ENCODE data around the gene PRKAG3.
"Not testable (repeated sequence)": the region's sequence is repeated elsewhere in the genome, so short reads cannot be mapped to it uniquely, and the experiment has no call there.

The PRKAG3 gene

DNA sequence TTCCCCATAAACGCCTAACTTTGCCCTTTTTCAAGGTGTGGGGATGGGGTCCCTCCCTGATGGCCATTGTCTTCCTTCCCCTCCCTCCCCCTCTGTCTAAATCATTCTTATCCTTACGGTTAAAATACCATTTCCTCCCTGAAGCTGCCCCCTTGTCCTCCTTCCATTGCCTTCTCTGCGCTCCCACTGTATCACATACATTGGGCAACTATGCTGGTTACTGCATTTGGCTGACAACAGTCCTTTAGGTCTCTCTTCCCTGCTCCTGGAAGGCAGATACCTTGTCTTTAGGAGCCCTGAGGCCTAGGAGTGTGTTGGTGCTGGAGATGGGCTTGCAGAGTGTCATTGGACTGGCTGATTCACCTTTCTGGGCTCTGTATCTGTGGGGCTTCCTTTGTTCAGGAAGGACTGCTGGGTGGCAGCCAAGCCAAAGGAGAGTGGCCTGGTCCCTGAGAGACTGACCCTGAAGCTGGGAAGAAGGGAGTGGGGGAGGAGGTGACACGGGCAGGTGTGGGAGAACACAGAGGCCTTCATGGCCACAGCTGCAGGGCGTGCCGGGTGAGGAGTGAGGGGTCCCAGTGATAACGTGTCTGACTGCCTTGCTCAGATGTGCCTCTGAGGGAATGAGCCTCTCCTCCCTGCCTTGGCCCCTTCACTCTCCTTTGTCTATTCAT lies 30.2 kb upstream of the PRKAG3 start:
- DNase-seq, result no peak

DNA sequence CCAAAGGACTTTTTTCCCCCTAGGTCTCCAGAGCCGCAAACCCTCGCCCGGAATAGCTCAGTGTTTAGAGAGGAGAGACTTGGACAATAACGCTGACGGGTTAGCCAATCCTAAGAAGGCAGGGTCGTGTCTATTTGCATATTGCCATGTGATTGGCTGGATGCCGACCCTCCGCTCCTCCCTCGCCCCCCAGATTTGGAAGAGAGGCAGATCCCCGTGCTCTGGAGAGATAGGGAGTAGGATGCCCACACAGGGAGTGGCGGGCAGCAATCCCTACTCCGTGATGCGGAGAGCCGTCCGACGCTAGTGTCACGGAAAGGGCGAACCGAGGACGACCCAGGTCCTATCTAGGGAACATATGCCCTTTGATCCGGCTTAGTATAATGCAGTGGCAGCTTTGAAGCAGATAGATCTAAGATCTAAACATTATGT lies 29.4 kb upstream of the PRKAG3 start:
- no peak for DNase-seq

DNA sequence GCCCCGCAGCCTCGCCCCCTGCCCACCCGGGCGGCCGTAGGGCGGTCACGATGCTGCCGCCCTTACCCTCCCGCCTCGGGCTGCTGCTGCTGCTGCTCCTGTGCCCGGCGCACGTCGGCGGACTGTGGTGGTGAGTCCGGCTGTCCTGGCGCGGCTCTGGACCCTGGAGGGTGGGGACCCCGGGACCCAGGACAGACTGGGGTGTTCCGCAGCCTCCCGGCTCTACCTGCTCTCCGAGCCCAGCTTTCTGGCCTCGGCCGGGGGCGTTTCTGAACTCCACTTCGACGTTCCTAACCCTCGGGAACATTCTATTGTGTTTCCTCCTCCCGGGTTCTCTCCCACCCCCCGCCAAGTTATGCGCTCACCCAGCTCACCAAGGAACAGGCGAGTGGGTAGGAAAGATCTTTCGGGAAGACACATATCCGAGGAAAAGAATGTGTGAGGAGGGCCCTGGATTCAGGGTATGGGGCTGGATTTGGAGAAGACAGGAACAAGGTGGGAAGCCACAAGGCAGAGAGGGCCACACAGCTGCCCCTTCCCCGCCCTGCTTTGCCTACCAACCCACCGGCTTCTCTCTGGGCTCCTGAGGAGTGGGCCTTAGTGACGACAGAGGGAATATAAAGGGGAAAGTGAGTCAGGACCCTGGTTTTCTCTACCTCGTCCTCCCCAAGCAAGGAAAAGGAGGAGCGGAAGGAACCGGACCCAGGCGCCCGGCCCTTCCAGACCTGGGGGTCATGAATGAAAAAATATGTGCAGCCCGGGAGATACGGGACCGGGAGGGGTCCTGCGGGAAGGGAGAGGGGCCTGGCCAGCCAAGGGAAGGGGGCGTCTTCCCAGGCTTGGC lies 28.6 kb upstream of the PRKAG3 start:
- DNase-seq, result no peak

DNA sequence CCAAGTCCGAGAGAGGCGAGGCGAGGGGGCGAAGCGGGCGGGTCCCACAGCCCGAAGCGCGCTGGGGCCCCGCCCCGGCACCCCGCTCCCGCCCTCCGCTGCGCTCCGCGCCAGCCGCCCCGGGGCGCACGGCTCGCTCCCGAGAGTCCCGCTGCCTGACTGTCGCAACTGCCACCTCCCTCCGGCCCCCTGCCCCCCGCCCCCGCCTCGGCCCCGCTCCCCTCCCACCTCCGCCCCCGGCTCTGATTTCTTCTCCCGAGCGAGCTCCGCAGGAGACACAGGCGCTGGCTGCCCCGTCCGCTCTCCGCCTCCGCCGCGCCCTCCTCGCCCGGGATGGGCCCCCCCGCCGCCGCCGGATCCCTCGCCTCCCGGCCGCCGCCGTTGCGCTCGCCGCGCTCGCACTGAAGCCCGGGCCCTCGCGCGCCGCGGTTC lies 28.0 kb upstream of the PRKAG3 start, which contains the start of gene WNT6:
TSS of gene WNT6 (plus strand) at position 250 of the 432 bp plus-strand sequence. CDS start 233 bp downstream, outside the sequence.
- DNase-seq, result no peak

DNA sequence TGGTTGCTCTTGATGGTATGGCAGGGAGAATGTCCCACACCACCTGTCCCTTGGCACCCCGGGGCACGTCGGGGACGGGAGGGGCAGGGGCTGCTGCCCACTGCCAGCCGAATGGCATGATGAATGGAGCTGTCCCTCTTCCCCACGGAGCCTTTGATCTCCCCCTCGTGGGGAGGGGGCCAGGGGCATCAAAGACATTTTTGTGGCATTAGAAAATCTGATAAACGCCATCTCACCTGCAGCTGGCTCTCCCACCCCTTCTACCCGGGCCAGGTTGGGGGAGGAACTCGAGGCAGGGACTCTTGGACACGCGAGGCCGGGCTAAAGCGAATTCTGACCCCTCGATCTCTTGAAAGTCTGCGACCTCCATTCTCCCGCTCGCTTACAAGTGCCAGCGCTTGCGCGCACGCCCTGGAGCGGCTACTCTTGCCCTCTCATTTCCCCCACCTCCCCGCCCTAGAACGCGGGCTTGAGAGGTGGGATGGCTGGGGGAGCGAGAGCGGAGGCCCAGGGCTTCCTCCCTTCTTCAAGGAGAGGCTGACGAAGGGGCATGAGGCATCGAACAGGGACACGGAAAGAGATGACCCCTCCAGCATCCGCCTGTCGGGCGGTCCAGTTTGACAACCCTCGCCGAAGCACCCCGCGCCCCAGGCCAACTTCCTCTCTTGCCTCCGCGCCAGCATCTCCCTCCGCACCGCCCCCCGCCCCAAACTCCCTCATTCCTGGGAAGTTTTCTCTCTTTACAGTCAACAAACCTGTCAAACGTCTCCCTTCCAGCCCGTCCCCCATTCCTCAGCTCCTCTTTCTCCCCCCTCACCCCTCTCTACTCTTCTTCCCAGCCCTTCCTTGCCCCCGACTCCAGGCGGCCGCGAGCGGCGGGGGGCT lies 27.3 kb upstream of the PRKAG3 start:
- DNase-seq, result no peak

DNA sequence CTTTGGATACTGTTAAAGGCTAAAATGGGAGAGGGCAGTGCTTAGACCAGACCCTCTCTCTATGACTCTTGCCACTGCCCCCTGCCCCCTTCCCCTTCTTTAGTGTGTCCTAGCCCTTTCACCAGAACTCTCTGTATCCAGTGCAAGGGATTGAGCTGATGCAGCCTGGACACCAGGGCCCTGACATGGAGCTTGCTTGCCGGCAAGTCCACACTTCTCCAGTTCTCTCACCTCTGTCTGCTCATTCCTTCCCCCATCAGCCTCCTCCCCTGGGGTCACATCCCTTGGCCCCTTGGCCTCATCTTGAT lies 26.5 kb upstream of the PRKAG3 start:
- DNase-seq, result no peak

DNA sequence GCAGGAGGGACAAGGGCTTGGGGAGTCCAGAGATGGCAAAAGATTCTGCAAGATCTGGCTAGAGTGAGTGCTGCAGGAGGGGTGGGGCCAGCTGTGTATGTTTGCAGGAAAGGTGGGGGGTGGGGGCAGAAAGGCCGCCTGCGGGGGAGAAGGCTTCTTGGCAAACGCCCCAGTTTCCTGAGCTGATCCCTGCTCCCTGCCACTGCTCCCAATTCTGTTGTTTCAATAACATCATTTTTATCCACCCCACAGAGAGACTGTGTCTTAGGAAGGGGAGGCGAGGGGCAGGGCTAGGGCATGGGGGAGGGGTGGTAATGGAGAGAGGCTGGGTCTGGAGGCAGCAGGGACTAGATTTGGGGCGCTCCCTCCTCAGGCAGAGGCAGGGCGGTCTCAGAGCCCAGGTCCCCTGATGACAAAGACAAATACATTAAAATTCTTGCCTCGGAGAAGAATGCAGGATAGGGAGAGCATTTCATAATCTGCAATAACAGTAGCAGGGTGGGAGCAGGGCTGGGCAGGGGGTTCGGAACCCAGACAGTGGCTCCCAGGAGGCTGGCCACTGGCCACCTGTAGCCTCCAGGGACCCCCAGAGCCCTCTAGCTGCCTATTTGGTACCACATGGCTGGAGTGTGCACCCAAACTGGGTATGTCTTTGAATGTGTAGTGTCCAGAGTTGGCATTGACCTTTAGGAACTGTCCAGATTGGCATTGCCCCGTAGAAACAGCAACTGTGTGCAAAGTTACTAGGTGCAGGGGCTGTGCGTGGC lies 26.0 kb upstream of the PRKAG3 start:
- no peak for DNase-seq

DNA sequence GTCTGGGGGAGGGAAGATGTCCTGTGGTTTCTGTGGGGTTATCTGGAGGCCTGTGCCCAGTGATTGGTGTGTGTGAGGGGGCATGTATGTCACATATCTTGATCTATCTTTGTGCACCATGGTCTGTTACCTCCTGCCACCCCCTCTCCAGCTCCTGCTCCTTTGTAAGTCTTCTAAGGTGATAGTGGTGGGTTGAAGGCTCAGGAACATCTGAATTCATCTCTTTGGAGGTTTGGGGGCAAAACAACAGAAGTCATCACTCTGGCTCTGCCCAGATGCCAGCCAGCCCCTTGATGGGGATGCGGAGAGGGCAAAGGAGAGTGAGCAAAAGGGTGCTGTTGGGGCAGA lies 25.3 kb upstream of the PRKAG3 start:
- no peak for DNase-seq

DNA sequence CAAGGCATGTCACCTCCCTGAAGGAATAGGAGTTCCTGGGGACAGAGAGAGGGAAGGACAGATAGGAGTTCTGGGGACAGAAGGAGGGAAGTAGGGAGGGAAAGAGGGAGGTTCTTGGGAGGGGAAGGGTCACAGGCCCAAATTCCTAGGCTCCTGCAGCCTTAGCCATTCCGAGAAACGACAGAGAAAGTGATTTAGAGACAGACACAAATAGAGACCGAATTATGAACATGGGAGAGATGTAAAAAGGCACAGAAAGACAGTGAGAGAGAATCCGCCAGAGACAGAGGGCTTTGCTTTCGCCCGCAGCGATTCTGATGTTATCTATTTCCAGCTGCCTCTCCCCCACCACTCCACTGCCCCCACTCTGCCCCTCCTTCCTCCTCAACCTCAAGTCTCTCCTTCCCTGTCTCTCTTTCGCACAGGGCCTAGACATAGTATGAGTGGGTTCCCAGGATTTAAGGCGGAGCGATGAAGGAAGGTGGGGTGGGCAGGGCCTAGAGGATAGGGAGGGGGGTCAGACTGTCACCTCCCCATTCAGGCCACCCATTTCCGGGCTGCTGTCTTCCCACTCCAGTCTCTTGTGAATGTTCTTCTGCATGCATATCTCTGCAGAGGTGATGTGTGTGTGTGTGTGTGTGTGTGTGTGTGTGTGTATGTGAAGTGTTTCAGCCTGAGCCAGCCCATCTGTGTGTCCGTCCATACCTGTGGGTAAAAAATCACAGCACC lies 24.7 kb upstream of the PRKAG3 start:
- no peak for DNase-seq

DNA sequence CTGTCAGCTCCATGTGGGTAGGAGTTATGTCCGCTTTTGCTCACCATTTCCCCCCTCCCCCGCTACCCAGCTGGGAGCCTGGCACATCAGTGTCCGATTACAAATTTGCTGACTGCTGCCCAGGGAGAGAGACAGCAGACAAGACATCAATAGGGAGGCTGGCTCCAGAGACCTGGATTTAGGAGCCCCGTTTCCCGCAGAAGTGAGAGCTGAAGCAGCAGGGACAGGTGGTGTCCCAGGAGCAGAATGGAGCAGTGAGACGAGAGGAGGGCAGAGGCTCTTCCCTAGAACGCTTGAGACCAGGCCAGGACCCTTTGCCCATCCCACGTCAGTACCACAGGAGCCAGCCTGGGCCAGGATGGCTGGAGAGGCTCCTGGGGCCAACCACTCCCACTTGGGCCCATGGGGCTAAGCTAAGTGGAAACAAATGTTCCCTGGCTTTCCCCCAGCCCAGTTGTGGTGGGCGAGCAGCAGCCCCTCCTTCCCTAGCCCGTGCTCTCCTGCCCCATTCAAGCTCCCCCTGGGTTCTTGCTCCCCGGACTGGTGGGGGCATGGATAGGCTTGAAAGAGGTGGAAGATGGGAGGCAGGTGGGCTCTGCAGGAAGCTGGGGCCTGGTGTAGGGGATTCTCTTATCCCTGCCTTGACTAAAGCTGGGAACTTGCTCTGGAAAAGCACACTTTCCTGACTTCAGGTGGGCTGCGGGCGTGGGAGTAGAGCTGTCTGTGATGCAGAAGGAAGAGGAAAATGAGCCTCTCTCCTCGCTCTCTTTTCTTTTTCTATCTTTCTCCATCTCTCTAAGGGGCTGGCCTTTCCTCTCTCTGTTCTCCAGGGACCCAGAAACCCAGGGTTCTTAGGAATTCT lies 23.9 kb upstream of the PRKAG3 start:
- no peak for DNase-seq

DNA sequence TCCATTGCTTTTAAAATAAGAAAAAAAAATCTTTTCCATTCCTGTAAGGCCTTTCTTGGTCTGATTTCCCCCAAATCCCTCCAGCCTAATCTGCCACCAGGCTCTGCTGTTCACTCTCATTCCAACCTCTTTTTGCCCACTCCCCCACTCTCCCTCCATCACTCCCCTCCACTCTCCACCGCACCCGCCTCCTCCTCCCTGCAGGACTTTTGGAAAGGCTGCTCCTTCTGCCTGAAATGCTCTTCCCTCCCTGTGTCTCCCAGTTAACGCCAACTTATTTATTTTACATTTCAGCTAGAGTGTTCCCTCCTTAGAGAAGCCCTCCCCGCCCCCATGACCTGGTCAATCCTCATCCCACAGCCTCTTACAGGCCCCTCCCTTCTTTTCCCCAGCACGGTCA lies 23.3 kb upstream of the PRKAG3 start:
- no peak for DNase-seq

DNA sequence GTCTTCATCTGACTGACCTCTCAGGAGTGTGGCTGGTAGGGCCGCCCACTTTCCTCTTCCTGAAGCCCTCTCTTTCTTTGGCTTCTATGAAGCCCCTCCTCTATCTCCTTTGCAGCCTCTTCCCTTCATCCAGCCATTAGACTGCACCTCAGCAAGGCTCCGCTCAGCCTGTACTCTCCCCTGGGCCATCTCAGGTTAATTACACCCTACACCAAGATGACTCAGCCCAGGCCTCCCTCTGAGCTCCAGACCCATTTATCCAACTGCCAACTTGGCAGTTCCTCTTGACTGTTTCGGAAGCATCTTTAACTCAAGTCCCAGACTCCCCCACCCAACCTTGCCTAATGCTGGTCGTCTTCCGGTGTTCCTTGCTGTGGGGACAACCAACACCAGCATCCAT lies 22.2 kb upstream of the PRKAG3 start:
- no peak for DNase-seq

DNA sequence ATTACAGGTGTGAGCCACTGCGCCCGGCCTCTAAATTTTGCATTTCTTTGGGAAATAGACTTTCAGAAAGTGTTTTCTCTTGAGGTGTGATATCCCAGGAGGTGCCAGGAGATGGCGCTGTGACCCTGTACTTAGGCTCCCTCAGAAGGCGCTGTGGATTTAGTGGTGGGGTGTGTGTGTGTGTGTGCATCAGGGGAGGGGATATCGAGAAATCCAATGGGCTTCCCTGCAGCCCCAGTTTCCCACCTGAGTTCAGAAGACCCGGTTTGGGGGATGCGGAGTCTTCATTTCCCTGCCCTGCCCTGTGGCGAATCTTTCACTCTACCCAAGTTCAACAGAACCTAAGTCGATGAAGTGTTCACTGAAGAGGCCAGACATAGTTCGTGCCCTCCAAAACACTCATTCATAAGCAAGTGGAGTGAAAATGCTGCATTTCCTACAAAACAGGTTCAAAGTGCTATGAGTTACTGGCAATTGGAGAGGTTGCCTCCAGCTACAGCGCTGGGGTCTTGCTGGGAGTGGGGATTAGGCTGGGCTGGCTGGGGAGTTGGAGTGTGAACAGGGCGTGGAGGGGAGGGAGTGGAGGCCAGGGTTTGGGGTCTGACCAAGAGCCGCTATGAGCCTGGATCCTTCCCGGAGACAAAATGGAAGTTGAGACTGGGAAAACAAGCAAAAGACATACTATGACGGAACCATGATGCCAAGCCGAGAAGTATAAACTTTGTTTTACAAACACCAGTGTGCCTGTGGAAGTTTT lies 21.5 kb upstream of the PRKAG3 start:
- peak; percentile 21 for DNase-seq

DNA sequence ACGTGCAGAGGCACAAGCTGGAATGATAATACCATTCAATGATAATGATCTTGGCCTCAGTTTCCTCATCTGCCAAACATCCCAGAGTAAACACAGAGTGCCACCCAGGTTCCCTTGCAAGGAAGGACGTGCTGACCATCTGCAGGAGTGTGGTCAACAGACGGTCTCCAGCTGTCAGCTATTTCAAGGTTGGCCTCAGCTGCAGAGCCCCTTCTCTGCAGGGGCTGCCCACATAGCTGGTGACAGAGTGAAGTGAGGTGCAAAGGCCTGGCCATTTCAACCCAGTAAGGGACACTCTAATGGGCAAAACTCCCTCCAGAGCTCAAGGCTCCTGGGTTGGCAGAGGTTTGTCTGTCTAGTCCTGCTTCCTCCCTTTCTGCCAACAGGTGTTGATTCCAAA lies 19.7 kb upstream of the PRKAG3 start:
- DNase-seq, result no peak

DNA sequence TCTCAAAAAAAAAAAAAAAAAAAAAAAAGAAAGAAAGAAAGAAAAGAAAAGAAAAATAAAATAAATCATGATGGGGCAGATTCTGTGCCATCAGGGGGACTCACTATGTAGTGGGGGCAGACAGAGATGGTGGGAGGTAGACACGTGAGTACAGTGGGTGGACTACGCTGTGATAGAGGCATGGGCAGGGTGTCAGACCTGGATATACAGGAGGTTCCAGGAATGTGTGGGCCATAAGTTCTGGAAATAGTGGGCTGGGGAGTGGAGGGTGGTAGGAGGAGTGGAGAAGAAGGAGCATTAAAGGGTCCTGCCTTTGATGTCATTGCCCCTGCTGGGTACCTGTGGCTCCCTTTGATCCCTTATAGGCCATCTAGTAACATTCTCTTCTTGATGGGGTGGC lies 19.2 kb upstream of the PRKAG3 start:
- no peak for DNase-seq

DNA sequence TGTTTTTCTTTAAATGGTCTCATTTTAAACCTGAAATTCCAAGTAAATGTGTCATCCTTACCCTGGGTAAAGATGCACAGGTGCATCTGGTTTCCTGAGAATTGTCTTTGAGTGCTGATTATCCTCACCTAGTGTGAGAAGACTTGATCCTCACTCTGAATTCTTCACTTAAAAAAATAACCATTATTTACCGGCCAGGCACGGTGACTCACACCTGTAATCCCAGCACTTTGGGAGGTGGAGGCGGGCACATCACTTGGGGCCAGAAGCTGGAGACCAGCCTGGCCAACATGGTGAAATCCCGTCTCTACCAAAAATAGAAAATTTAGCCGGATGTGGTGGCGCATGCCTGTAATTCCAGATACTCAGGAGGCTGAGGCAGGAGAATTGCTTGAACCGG lies 18.1 kb upstream of the PRKAG3 start:
- DNase-seq, result no peak

DNA sequence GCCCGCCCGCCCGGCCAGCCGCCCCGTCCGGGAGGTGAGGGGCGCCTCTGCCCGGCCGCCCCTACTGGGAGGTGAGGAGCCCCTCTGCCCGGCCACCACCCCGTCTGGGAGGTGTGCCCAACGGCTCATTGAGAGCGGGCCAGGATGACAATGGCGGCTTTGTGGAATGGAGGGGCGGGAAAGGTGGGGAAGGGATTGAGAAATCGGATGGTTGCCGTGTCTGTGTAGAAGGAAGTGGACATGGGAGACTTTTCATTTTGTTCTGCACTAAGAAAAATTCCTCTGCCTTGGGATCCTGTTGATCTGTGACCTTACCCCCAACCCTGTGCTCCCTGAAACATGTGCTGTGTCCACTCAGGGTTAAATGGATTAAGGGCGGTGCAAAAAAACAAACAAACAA lies 15.4 kb upstream of the PRKAG3 start:
- not testable (repeated sequence) for DNase-seq

DNA sequence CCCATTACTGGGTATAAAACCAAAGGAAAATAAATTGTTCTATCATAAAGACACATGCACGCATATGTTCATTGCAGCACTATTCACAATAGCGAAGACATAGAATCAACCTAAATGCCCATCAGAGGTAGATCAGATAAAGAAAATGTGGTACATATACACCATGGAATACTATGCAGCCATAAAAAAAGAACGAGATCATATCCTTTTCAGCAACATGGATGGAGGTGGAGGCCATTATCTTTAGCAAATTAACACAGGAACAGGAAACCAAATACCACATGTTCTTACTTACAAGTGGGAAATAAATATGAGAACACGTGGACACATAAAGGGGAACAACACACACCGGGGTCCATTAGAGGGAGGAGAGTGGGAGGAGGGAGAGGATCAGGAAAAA lies 12.7 kb upstream of the PRKAG3 start:
- not testable (repeated sequence) for DNase-seq

DNA sequence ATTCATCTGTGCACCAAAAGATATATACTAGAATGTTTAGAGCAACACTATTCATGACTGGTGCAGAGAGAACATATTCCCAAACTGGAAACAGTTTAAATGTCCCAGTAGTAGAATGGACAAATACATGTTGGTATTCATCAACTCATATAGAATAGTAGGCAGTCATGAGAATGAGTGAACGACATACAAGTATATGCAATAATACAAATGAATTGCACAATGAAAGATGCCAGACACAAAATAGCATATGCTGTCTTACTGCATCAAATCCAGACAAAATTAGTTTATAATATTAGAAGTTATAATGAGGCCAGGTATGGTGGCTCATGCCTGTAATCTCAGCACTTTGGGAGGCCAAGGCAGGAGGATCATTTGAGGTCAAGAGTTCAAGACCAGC lies 8.3 kb upstream of the PRKAG3 start:
- DNase-seq, result no peak

DNA sequence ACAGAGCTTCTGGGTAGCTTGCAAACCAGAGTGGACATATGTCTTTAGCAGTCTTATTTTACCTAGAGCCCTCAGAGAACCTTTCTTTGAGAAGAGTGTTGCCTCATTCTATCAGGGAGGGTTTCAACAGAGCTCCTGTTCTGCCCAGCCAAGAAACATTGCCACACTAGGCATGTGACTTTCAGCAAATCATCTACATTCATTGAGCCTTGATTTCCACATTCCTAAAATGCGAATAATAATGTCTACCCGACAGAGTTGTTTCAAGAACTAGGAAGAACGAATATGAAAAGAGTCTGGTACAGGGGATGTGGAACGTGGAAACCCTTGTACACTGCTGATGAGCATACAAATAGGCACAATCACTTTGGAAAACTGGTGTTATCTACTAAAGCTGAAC lies 7.8 kb upstream of the PRKAG3 start:
- no peak for DNase-seq

Measured in NCI-H2029 (cell line).